DOHH2 (cell line): ENCODE data around the gene POLR3A.

ENCODE experiments used
- EZH2phosphoT487 ChIP-seq: fragments of 200-600 bp; sonication (generic); IDR thresholded peaks from 2 replicates; pipeline ENCODE4 v1.6.1; 2017; ENCODE audit warnings: borderline replicate concordance, mild to moderate bottlenecking, antibody characterized with exemption, low read length, moderate library complexity, mixed read lengths
- TF ChIP-seq, protein P1 (sequence below): fragments of 200-600 bp; sonication (generic); IDR thresholded peaks from one replicate; pipeline ENCODE4 v1.5.1; 2014; ENCODE audit warnings: antibody characterized with exemption, mild to moderate bottlenecking, low read depth, low read length; ENCODE audit not compliant: poor library complexity, severe bottlenecking

DNA sequence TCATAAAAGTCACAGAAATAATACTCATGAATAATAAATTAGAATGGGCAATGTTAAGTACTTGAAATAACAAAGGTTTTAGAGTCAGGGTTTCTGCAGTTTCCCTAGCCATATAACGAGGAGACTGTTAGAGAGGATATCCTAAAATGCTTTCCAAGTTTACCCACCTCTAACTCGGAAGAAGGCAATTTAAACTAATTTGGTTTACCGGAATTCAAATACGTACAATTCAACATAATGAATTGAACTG lies 4.0 kb upstream of the POLR3A start:
- TF ChIP-seq, protein P1, sequence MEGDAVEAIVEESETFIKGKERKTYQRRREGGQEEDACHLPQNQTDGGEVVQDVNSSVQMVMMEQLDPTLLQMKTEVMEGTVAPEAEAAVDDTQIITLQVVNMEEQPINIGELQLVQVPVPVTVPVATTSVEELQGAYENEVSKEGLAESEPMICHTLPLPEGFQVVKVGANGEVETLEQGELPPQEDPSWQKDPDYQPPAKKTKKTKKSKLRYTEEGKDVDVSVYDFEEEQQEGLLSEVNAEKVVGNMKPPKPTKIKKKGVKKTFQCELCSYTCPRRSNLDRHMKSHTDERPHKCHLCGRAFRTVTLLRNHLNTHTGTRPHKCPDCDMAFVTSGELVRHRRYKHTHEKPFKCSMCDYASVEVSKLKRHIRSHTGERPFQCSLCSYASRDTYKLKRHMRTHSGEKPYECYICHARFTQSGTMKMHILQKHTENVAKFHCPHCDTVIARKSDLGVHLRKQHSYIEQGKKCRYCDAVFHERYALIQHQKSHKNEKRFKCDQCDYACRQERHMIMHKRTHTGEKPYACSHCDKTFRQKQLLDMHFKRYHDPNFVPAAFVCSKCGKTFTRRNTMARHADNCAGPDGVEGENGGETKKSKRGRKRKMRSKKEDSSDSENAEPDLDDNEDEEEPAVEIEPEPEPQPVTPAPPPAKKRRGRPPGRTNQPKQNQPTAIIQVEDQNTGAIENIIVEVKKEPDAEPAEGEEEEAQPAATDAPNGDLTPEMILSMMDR, result no peak
- no peak for TF ChIP-seq EZH2phosphoT487
